Right lobe of liver (tissue), 6 donors: ENCODE results near the gene SLC5A1. TPM values are rescaled to one million over a fixed set of nuclear protein-coding genes. Genes with fewer than 3 reads are reported as not detected.

Experiments used
- ATAC-seq, 4 donors: fragments of 200-7000 bp; cut with Tn5 transposase; one replicate each; pipeline ENCODE4 v1.9.1; 2020; ENCODE audit warnings: mild to moderate bottlenecking in 4 of 4, moderate library complexity in 4 of 4
- DNase-seq, 3 donors: peaks; one replicate each; pipeline ENCODE4 v3.0.0-alpha.2; 2020
- H3K27ac ChIP-seq, 3 donors: fragments of 200-600 bp; one replicate each; pipeline ENCODE4 v1.8.0; 2022
- H3K27me3 ChIP-seq, 2 donors: fragments of 200-600 bp; one replicate each; pipeline ENCODE4 v1.8.0; 2022
- H3K36me3 ChIP-seq, 4 donors: fragments of 200-600 bp; sonication (generic) in 1 of 4; one replicate each; pipeline versions ENCODE4 v1.5.1 to v1.8.0; 2017 to 2022; ENCODE audit warnings: control low read depth in 1 of 4
- H3K4me1 ChIP-seq, 4 donors: fragments of 200-600 bp; sonication (generic) in 1 of 4; one replicate each; pipeline versions ENCODE4 v1.5.1 to v1.8.0; 2017 to 2022; ENCODE audit warnings: control low read depth in 1 of 4
- H3K4me3 ChIP-seq, 3 donors: fragments of 200-600 bp; one replicate each; pipeline ENCODE4 v1.8.0; 2022
- H3K9me3 ChIP-seq, 4 donors: fragments of 200-600 bp; sonication (generic) in 1 of 4; one replicate each; pipeline versions ENCODE4 v1.5.1 to v1.8.0; 2017 to 2022; ENCODE audit warnings: control low read depth in 1 of 4
- POLR2A ChIP-seq: fragments of 450-650 bp; IDR thresholded peaks from one replicate; pipeline ENCODE4 v1.6.1; 2017; ENCODE audit warnings: antibody characterized with exemption, mild to moderate bottlenecking
- WGBS: methylation state at CpG from one replicate; pipeline ENCODE4 v1.1.6; 2018; ENCODE audit warnings: low coverage, low lambda C conversion rate; ENCODE audit not compliant: insufficient coverage; ENCODE audit errors: missing lambda C conversion rate; 5-methylcytosine and 5-hydroxymethylcytosine counted together
- intact Hi-C, 2 donors: fragments of 100-400 bp; cut with DNase I; formaldehyde crosslinking; loops; one replicate each; pipeline versions ENCODE4 v1.11.2 to v1.14.1; 2022
- total RNA-seq, 6 experiments: library from RNA; depleted of rRNA in 2 of 6; stranded (reverse); fragments of >200 nt in 2 of 6; fragmentation: NEBNext Ultra II Directional in 3 of 6; extraction: Animal tissue kit (Norgen Biotek cat#: 25700) in 3 of 6; gene quantifications; one replicate each; pipeline versions ENCODE4 v1.1.0 to v1.2.4, GENCODE V29; 2016 to 2023
- TF ChIP-seq, protein P1 (sequence below), 4 donors: fragments of 200-600 bp in 3 of 4; fragments of 450-650 bp in 1 of 4; IDR thresholded peaks; one replicate each; pipeline versions ENCODE4 v1.5.1 to v1.8.0; 2016 to 2022; ENCODE audit warnings: antibody characterized with exemption in 4 of 4, mild to moderate bottlenecking in 2 of 4
- donor health status: DM: no; HTN: yes; CAD: no.
- donor health status: DM: no; HTN: no; CAD: no.
- donor health status: DM: no; HTN: no; CAD: no.
- donor health status: DM: no; HTN: yes; CAD: no.
- donor health status: DM: no; HTN: yes; CAD: no.

The SLC5A1 gene
- total RNA-seq, 6 experiments from 2014 or later, result 0.31 to 1.7 (median 0.85) TPM

DNA sequence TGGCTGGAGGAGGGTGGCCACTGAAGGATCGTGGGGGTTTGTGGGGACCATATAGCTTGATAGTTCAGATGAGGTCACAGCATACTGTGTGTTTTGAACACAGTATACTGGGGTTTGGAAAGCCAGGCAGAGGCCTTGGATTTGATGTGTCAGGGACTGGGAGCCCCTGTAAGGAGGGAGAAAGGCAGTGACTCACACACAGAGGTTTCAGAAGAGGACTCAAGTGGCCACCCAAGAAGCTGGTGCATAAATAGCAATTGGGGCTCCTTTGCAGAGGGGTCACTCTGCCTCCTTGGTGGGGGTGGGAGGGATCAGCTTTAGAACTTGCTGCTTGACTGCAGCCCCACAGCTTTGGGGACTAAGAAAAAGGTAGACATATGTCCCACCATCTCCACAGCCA is 39.3 kb downstream of the SLC5A1 start:
- no peaks in the 10 kb centered on the region for H3K9me3 ChIP-seq
- WGBS, result 71% methylated on average over 1 of the region's 1 CpG
- no peaks in the 10 kb centered on the region for H3K27me3 ChIP-seq
- H3K4me1 ChIP-seq, result peaks cover 0 to 25% (median 0%) of the 10 kb centered on the region in 4 donors
- TF ChIP-seq POLR2A, result no peak
- TF ChIP-seq, protein P1, sequence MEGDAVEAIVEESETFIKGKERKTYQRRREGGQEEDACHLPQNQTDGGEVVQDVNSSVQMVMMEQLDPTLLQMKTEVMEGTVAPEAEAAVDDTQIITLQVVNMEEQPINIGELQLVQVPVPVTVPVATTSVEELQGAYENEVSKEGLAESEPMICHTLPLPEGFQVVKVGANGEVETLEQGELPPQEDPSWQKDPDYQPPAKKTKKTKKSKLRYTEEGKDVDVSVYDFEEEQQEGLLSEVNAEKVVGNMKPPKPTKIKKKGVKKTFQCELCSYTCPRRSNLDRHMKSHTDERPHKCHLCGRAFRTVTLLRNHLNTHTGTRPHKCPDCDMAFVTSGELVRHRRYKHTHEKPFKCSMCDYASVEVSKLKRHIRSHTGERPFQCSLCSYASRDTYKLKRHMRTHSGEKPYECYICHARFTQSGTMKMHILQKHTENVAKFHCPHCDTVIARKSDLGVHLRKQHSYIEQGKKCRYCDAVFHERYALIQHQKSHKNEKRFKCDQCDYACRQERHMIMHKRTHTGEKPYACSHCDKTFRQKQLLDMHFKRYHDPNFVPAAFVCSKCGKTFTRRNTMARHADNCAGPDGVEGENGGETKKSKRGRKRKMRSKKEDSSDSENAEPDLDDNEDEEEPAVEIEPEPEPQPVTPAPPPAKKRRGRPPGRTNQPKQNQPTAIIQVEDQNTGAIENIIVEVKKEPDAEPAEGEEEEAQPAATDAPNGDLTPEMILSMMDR (IDR thresholded peaks at IDR 0.05), result no peak
- H3K4me3 ChIP-seq, result no peak overlapping the region
- intact Hi-C loops, result loop anchor here (5.0 kb wide), 1 partner anchor 105 kb away; no protein-coding TSS in a partner anchor
- no peak overlapping the region for H3K27ac ChIP-seq
- ATAC-seq, result no peak
- DNase-seq, result no peak
- no peaks in the 10 kb centered on the region for H3K36me3 ChIP-seq

DNA sequence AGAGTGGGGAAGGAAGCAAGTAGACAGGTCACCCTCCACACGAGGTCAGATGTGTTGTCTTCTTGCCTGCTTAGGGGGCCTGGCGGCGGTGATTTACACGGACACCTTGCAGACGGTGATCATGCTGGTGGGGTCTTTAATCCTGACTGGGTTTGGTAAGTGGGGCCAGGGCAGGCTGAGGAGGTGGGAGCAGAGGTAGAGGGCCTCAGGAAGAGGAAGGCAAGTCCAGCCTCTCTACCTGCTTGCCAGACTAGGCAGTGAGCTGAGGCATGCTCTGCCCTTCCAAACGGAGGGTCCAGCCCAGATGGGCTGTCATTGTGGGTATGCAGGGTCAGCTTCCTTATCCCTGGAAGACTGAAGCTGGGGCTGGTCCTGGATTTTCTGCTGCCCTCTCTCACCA is 39.9 kb downstream of the SLC5A1 start:
- no peak for DNase-seq
- Histone ChIP-seq H3K9me3 (no peaks in the 10 kb centered on the region), H3K36me3 (no peaks in the 10 kb centered on the region), H3K27ac (no peak overlapping the region), H3K4me1 (peaks cover 0 to 24% (median 0%) of the 10 kb centered on the region in 4 donors), H3K4me3 (no peak overlapping the region), H3K27me3 (no peaks in the 10 kb centered on the region)
- WGBS, result 66% methylated on average over 5 of the region's 6 CpGs
- no peak for ATAC-seq
- TF ChIP-seq, protein P1 (IDR thresholded peaks at IDR 0.05), result no peak
- no peak for TF ChIP-seq POLR2A
- intact Hi-C loops, result loop anchor here (5.0 kb wide), 1 partner anchor 106 kb away; no protein-coding TSS in a partner anchor

DNA sequence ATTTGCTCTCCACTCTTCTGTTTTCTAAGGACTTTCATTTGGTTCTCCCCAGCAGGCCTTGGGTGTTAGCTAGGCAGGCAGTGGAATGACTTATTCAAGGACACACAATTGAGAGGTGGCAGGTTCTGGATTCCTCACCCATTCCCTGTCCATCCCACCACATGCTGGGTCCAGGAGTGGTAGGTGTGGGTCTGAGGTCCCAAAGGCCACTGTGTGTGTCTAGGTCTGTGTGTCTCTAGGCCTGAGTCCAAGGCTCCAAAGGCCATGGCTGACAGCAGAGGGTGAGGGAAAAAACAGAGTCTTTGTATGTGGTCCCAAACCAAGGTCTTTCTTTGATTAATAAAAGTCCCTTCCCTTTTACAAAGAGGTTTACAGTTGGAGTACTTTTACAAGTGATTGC is 40.8 kb downstream of the SLC5A1 start:
- no peaks in the 10 kb centered on the region for H3K36me3 ChIP-seq
- ATAC-seq (peak; percentile 48 to 67 (median 61)), DNase-seq (peak in 2 of 3 donors; percentile 28 to 60)
- intact Hi-C loops, result loop anchor here (5.0 kb wide), 1 partner anchor 107 kb away; no protein-coding TSS in a partner anchor
- H3K27ac ChIP-seq, result no peak overlapping the region
- no peak for TF ChIP-seq POLR2A
- TF ChIP-seq, protein P1 (IDR thresholded peaks at IDR 0.05), result no peak
- H3K9me3 ChIP-seq, result no peaks in the 10 kb centered on the region
- H3K27me3 ChIP-seq, result no peaks in the 10 kb centered on the region
- peaks cover 0 to 16% (median 0%) of the 10 kb centered on the region in 4 donors for H3K4me1 ChIP-seq
- H3K4me3 ChIP-seq, result no peak overlapping the region

DNA sequence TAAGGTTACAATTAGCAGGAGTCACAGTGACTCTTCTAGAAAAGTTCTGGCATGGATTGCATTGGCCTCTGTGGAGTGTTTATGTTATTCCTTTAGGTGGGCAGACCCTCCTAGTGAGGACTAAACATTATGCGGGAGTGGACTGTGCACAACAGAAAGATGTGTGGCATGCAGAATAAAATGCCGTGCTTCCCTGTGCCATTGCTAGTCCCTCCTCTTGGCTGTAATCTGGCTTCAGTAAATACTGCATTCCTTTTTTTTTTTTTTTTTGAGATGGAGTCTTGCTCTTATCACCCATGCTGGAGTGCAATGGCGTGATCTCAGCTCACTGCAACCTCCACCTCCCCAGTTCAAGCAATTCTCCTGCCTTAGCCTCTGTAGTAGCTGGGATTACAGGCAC is 45.0 kb downstream of the SLC5A1 start:
- intact Hi-C loops, result no loop called here
- WGBS, result 22% methylated on average over 3 of the region's 3 CpGs
- Histone ChIP-seq H3K4me1 (no peaks in the 10 kb centered on the region), H3K36me3 (no peaks in the 10 kb centered on the region), H3K27ac (no peak overlapping the region), H3K27me3 (no peaks in the 10 kb centered on the region), H3K4me3 (no peak overlapping the region), H3K9me3 (no peaks in the 10 kb centered on the region)
- DNase-seq (no peak), ATAC-seq (no peak)
- TF ChIP-seq, protein P1 (IDR thresholded peaks at IDR 0.05), result no peak
- no peak for TF ChIP-seq POLR2A

DNA sequence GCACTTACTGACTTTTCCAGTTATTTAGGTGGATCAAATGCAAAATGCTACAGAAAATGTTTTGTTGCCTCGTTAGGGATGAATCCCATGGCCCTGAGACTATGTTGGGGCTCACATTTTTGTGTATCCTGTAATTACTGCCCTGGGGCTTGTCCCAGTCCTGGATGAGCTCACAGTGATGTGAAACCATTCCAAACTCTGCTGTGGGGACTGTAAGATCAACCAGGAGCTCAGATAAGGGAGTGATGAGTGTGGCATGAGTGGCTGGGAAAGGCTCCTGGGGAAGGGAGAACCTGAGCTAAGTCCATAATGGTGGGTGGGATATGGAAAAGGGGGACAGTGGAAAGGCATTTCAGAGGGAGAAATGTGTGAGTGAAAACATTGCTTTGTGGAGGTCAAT is 54.0 kb downstream of the SLC5A1 start:
- Histone ChIP-seq H3K27me3 (no peaks in the 10 kb centered on the region), H3K36me3 (no peaks in the 10 kb centered on the region), H3K4me1 (no peaks in the 10 kb centered on the region), H3K27ac (no peak overlapping the region), H3K9me3 (no peaks in the 10 kb centered on the region), H3K4me3 (no peak overlapping the region)
- 17% methylated on average over 1 of the region's 1 CpG for WGBS
- TF ChIP-seq POLR2A, result no peak
- TF ChIP-seq, protein P1 (IDR thresholded peaks at IDR 0.05), result no peak
- intact Hi-C loops, result no loop called here
- DNase-seq (no peak), ATAC-seq (no peak)
